ENCODE measurements around the gene ATP5IF1. TPM values are rescaled to one million over a fixed set of nuclear protein-coding genes. Genes with fewer than 3 reads are reported as not detected.
A peak's percentile ranks its signal among the peaks of the same experiment; 100 is the strongest.

The ATP5IF1 gene
- total and polyA plus RNA-seq, 2 of the 13 experiments (the other 11 are each of a cell fraction or from before 2014, with no cell fraction given) = 97.7 to 131 TPM

DNA sequence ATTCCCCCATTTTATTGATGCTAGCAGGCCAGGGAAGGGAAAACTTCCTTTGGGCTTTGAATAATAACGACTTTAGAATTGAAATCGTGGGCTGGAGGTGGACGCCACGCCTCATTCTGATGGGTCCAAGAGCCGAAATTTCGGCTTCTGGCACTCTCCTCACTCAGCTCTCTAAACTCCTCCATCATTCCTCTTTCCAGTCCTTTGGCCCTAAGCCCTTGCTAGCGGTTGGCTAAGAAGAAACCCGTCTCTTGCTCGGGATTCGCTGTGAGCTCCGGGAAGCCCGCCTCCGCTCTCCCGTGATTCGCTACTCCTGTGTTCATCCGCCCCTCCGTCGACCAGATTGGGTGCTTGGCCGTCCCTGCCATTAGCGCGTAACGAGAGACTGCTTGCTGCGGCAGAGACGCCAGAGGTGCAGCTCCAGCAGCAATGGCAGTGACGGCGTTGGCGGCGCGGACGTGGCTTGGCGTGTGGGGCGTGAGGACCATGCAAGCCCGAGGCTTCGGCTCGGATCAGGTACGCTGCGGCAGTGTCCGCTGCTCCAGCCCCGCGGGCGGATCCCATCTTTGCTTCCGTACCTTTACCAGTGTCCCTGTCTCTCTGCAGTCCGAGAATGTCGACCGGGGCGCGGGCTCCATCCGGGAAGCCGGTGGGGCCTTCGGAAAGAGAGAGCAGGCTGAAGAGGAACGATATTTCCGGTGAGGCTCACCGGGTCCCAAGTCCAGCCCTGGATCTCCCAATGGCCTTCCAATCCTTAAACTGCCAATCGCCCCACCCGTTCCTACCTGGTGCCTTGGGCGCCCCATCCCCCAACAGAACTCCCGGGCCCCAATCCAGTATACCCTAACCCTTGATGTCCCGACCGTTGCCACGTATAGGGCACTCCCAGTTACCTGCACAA lies at the start of gene ATP5IF1 (continued):
- TF ChIP-seq GPN1 (CRISPR knock-in tag; IDR thresholded peaks at IDR 0.05; ENCODE audit: borderline replicate concordance) (peak; percentile 79; the same call in 1 of the 2 replicates), SP4 (CRISPR knock-in tag; IDR thresholded peaks at IDR 0.05) (peak; percentile 69; the same call in 1 of the 2 replicates), MED1 (CRISPR knock-in tag; IDR thresholded peaks at IDR 0.05) (peak; percentile 63), MIXL1 (CRISPR knock-in tag; IDR thresholded peaks at IDR 0.05) (peak; percentile 44), SRSF1 (optimal IDR thresholded peaks at IDR 0.05; ENCODE audit: low read depth, low read length) (no peak), ZNF556 (CRISPR knock-in tag; IDR thresholded peaks at IDR 0.05; ENCODE audit: borderline replicate concordance) (0 out of 2 replicates have a peak, but pooled peaks have one; percentile 32), ZNF143 (CRISPR knock-in tag; IDR thresholded peaks at IDR 0.05) (no peak), MAF1 (CRISPR knock-in tag; IDR thresholded peaks at IDR 0.05; ENCODE audit: borderline replicate concordance) (peak; percentile 89; the same call in 1 of the 2 replicates), ETV6 (CRISPR knock-in tag; conservative IDR thresholded peaks at IDR 0.05) (no peak; the same call in 1 of the 2 replicates), CBX5 (CRISPR knock-in tag; IDR thresholded peaks at IDR 0.05; ENCODE audit: borderline replicate concordance) (no peak), HOXA7 (CRISPR knock-in tag; IDR thresholded peaks at IDR 0.05) (no peak), ZBTB7A (CRISPR knock-in tag; IDR thresholded peaks at IDR 0.05) (no peak), ZNF253 (CRISPR knock-in tag; IDR thresholded peaks at IDR 0.05; ENCODE audit: borderline replicate concordance) (no peak; the same call in 1 of the 2 replicates), TP53 (CRISPR knock-in tag; conservative IDR thresholded peaks at IDR 0.05) (0 out of 2 replicates have a peak, but pooled peaks have one; percentile 77), ARHGAP35 (CRISPR knock-in tag; IDR thresholded peaks at IDR 0.05; ENCODE audit: borderline replicate concordance) (0 out of 2 replicates have a peak, but pooled peaks have one; percentile 21)
- TF ChIP-seq, protein P1, sequence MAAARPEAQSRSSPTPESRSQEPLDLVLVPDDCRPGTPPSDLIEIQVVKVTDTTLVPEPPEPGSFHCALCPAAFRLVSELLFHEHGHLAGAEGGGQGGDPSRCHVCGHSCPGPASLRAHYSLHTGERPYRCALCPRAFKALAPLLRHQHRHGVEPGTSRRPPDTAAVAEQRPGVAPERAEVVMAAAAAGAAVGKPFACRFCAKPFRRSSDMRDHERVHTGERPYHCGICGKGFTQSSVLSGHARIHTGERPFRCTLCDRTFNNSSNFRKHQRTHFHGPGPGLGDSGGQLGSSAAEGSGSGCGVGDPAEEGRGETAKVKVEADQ (CRISPR knock-in tag; IDR thresholded peaks at IDR 0.05; ENCODE audit: borderline replicate concordance) = peak; percentile 39; the same call in 1 of the 2 replicates
- TF ChIP-seq, protein P2, sequence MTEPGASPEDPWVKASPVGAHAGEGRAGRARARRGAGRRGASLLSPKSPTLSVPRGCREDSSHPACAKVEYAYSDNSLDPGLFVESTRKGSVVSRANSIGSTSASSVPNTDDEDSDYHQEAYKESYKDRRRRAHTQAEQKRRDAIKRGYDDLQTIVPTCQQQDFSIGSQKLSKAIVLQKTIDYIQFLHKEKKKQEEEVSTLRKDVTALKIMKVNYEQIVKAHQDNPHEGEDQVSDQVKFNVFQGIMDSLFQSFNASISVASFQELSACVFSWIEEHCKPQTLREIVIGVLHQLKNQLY (CRISPR knock-in tag; IDR thresholded peaks at IDR 0.05) = 0 out of 2 replicates have a peak, but pooled peaks have one; percentile 5
- TF ChIP-seq, protein P3, sequence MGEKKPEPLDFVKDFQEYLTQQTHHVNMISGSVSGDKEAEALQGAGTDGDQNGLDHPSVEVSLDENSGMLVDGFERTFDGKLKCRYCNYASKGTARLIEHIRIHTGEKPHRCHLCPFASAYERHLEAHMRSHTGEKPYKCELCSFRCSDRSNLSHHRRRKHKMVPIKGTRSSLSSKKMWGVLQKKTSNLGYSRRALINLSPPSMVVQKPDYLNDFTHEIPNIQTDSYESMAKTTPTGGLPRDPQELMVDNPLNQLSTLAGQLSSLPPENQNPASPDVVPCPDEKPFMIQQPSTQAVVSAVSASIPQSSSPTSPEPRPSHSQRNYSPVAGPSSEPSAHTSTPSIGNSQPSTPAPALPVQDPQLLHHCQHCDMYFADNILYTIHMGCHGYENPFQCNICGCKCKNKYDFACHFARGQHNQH (CRISPR knock-in tag; IDR thresholded peaks at IDR 0.05) = no peak; the same call in 1 of the 2 replicates
- TF ChIP-seq, protein P4, sequence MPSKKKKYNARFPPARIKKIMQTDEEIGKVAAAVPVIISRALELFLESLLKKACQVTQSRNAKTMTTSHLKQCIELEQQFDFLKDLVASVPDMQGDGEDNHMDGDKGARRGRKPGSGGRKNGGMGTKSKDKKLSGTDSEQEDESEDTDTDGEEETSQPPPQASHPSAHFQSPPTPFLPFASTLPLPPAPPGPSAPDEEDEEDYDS (CRISPR knock-in tag; IDR thresholded peaks at IDR 0.05) = peak; percentile 94
- TF ChIP-seq, protein P5, sequence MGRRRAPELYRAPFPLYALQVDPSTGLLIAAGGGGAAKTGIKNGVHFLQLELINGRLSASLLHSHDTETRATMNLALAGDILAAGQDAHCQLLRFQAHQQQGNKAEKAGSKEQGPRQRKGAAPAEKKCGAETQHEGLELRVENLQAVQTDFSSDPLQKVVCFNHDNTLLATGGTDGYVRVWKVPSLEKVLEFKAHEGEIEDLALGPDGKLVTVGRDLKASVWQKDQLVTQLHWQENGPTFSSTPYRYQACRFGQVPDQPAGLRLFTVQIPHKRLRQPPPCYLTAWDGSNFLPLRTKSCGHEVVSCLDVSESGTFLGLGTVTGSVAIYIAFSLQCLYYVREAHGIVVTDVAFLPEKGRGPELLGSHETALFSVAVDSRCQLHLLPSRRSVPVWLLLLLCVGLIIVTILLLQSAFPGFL (CRISPR knock-in tag; IDR thresholded peaks at IDR 0.05) = peak; percentile 86; the same call in 1 of the 2 replicates
- TF ChIP-seq, protein P6, sequence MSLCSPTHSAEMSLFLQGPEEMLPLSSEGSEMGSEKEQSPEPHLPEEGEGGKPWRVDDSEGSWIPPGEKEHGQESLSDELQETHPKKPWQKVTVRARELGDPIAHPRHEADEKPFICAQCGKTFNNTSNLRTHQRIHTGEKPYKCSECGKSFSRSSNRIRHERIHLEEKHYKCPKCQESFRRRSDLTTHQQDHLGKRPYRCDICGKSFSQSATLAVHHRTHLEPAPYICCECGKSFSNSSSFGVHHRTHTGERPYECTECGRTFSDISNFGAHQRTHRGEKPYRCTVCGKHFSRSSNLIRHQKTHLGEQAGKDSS (CRISPR knock-in tag; IDR thresholded peaks at IDR 0.05; ENCODE audit: borderline replicate concordance, low read depth) = peak; percentile 61; the same call in 1 of the 2 replicates

Measured in HepG2 (cell line).